Stimulated activated CD8-positive, alpha-beta memory T cell treated with anti-CD3 and anti-CD28 coated beads, Interleukin-7, amount 100 ng/mL, for 1 hour (primary cell): Measurements from ENCODE around the gene ZNF101.

Experiments used
- DNase-seq, 2 donors: peaks; one replicate each; pipeline ENCODE4 v3.0.0-alpha.2; 2020; ENCODE audit warnings: low read depth in 2 of 2

Gene ZNF101

GRCh38 chr19:19642506-19643157, 26.0 kb upstream of the ZNF101 start:
- no peak for DNase-seq

- DNase-seq = peak; percentile 77 to 86
These were observed 25.2 kb upstream of the ZNF101 start, which contains the start of gene GMIP for GRCh38 chr19:19643158-19644053. GMIP (minus strand) TSS chr19:19643657; CDS start chr19:19643529, 128 bp downstream.

- no peak for DNase-seq
These were observed 24.6 kb upstream of the ZNF101 start for GRCh38 chr19:19644054-19644388.

GRCh38 chr19:19645233-19645870, 23.3 kb upstream of the ZNF101 start:
- no peak for DNase-seq

- no peak for DNase-seq
These were observed 21.4 kb upstream of the ZNF101 start for GRCh38 chr19:19647037-19647835.

- no peak for DNase-seq
These were observed 19.5 kb upstream of the ZNF101 start for GRCh38 chr19:19649155-19649554.

- no peak for DNase-seq
These were observed 19.1 kb upstream of the ZNF101 start for GRCh38 chr19:19649580-19649995.

GRCh38 chr19:19650331-19650730, 18.3 kb upstream of the ZNF101 start:
- no peak for DNase-seq

- no peak for DNase-seq
These were observed 17.6 kb upstream of the ZNF101 start for GRCh38 chr19:19651076-19651475.

GRCh38 chr19:19652482-19653295, 15.9 kb upstream of the ZNF101 start:
- DNase-seq = no peak

- no peak for DNase-seq
These were observed 15.0 kb upstream of the ZNF101 start for GRCh38 chr19:19653597-19654147.

- DNase-seq = no peak
These were observed 14.2 kb upstream of the ZNF101 start for GRCh38 chr19:19654441-19654840.

- no peak for DNase-seq
These were observed 13.5 kb upstream of the ZNF101 start for GRCh38 chr19:19655051-19655594.

- no peak for DNase-seq
These were observed 12.8 kb upstream of the ZNF101 start for GRCh38 chr19:19655641-19656343.

- no peak for DNase-seq
These were observed 11.9 kb upstream of the ZNF101 start for GRCh38 chr19:19656451-19657396.

GRCh38 chr19:19657397-19657783, 11.2 kb upstream of the ZNF101 start:
- DNase-seq = no peak

GRCh38 chr19:19659646-19660245, 8.9 kb upstream of the ZNF101 start:
- DNase-seq = no peak

- DNase-seq = no peak
These were observed 7.4 kb upstream of the ZNF101 start for GRCh38 chr19:19661141-19661674.
